NCI-H2196 treated with DMSO at 0.1 percent for 48 hours (cell line): ENCODE measurements around the gene LY6G6F.
A peak's percentile ranks its signal among the peaks of the same experiment; 100 is the strongest.

ENCODE experiments used
- DNase-seq: peaks from one replicate; lab custom pipeline; 2025; ENCODE audit not compliant: unreplicated experiment; lab: John Stamatoyannopoulos, UW

Gene LY6G6F

GRCh38 chr6:31706599-31706998 is at the start of gene LY6G6F:
Gene LY6G6F, plus strand, starts transcription at chr6:31706866. Its CDS starts 41 bp downstream, at chr6:31706907.
- no peak for DNase-seq

GRCh38 chr6:31657406-31658157 is 49.1 kb upstream of the LY6G6F start:
- DNase-seq, result no peak

GRCh38 chr6:31658158-31658688 is 48.4 kb upstream of the LY6G6F start:
- DNase-seq, result no peak

GRCh38 chr6:31658983-31659648 is 47.5 kb upstream of the LY6G6F start:
- no peak for DNase-seq

GRCh38 chr6:31659649-31660380 is 46.9 kb upstream of the LY6G6F start:
- no peak for DNase-seq

- peak; percentile 51 for DNase-seq
These were observed 46.0 kb upstream of the LY6G6F start, which contains the start of gene C6orf47 for GRCh38 chr6:31660381-31661261. Gene C6orf47, minus strand, starts transcription at chr6:31660778. Its CDS starts 831 bp downstream, at chr6:31659947.

- no peak for DNase-seq
These were observed 45.2 kb upstream of the LY6G6F start for GRCh38 chr6:31661262-31662123.

- DNase-seq, result no peak
These were observed 44.4 kb upstream of the LY6G6F start for GRCh38 chr6:31662124-31662723.

- no peak for DNase-seq
These were observed 43.3 kb upstream of the LY6G6F start for GRCh38 chr6:31663126-31663960.

- no peak for DNase-seq
These were observed 42.5 kb upstream of the LY6G6F start for GRCh38 chr6:31663961-31664789.

- DNase-seq, result peak; percentile 89
These were observed 41.7 kb upstream of the LY6G6F start, which contains the start of gene GPANK1 for GRCh38 chr6:31664790-31665500. Gene GPANK1, minus strand, starts transcription at chr6:31664997. Its CDS starts 519 bp downstream, at chr6:31664478.

- peak; percentile 97 for DNase-seq
These were observed 40.9 kb upstream of the LY6G6F start, which contains the start of gene CSNK2B for GRCh38 chr6:31665501-31666336. Gene CSNK2B, plus strand, starts transcription at chr6:31666080. Its CDS starts 752 bp downstream, at chr6:31666832.

GRCh38 chr6:31666337-31666965 is 40.2 kb upstream of the LY6G6F start:
- no peak for DNase-seq

GRCh38 chr6:31669676-31670075 is 37.0 kb upstream of the LY6G6F start, which contains the start of gene LY6G5B:
Gene LY6G5B, plus strand, starts transcription at chr6:31669976. Its CDS starts 975 bp downstream, at chr6:31670951.
- no peak for DNase-seq

GRCh38 chr6:31676322-31676903 is 30.3 kb upstream of the LY6G6F start:
- no peak for DNase-seq
